IPS-18a (cell line): ENCODE data around the gene PNP.
"Not testable (repeated sequence)": the region's sequence is repeated elsewhere in the genome, so short reads cannot be mapped to it uniquely, and the experiment has no call there.

Experiments
- H3K27ac ChIP-seq: one replicate; pipeline ENCODE4 v1.5.1; 2013; ENCODE audit warnings: low read length
- H3K27me3 ChIP-seq: one replicate; pipeline ENCODE4 v1.6.1; 2013; ENCODE audit warnings: mild to moderate bottlenecking, low read length; ENCODE audit not compliant: control insufficient read depth, insufficient read depth
- H3K36me3 ChIP-seq: one replicate; pipeline ENCODE4 v1.6.1; 2013; ENCODE audit warnings: low read depth, low read length; ENCODE audit not compliant: control insufficient read depth
- H3K4me1 ChIP-seq: one replicate; pipeline ENCODE4 v1.6.1; 2013; ENCODE audit warnings: low read depth, low read length; ENCODE audit not compliant: control insufficient read depth
- H3K4me3 ChIP-seq: one replicate; pipeline ENCODE4 v1.5.1; 2013; ENCODE audit warnings: low read length
- H3K9ac ChIP-seq: one replicate; pipeline ENCODE4 v1.6.1; 2013; ENCODE audit warnings: mild to moderate bottlenecking, low read length, moderate library complexity
- H3K9me3 ChIP-seq: one replicate; pipeline ENCODE4 v1.6.1; 2013; ENCODE audit warnings: low read depth, low read length; ENCODE audit not compliant: control insufficient read depth

The PNP gene

DNA sequence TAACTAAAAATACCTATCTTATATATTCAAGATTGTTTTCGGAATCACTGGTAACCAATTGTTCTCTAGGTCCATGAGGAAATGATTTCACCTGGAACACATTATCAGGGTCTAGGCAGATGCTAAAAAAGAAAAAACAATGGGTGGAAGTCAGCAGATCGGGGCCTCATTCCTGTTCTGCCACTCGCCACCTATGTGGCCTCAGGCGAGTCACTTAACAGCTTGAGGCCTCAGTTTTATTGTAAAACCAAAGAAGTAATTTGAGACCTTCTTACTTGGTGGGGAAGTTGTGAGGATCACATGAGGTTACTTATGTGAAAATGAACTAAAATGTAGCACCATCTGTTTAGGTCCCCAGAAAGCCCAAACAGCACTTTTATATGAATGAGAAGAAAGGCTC, 29.9 kb downstream of the PNP start:
- Histone ChIP-seq H3K4me3 (peak overlapping the region; percentile 5), H3K27me3 (no peaks in the 10 kb centered on the region), H3K36me3 (no peaks in the 10 kb centered on the region), H3K9ac (no peak overlapping the region), H3K9me3 (no peaks in the 10 kb centered on the region), H3K4me1 (peaks cover 12% of the 10 kb centered on the region), H3K27ac (no peak overlapping the region)

DNA sequence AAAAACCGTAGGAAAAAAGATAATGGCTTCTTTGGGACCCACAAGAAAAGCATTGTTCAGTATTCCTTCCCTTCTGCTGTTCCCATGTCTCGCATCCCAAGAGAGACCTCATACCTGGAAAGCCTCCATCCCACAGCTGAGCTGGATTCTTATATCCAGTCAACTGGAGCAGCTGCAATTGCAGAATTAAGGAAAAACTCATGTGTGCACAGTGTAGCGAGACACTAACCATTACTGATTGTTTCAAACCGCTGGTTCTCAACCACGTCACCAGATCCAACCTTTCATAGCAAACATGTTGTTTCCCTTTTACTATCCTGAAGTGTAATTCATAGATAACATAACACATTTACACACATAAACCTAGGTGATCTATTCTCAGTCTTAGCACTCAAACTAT, 30.7 kb downstream of the PNP start:
- peaks cover 12% of the 10 kb centered on the region for H3K4me1 ChIP-seq

DNA sequence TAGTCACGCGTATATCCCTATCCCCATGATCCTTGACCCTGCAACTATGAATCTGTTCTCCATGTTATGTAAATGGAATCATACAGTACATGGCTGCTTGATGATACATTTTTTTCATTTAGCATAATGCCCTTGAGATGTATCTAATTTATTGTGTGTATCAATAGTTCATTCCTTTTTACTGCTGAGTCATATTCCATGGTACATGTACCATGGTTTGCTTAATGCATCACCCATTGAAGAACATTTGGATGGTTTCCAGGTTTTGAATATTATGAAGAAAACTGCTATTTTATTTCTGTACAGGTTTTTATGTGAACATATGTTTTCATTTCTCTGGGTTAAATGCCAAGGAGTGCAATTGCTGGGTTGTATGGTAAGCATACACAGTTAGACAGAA, 32.1 kb downstream of the PNP start:
- no peak overlapping the region for H3K9ac ChIP-seq
- H3K36me3 ChIP-seq, result no peaks in the 10 kb centered on the region
- H3K27ac ChIP-seq, result no peak overlapping the region
- no peaks in the 10 kb centered on the region for H3K27me3 ChIP-seq
- peaks cover 12% of the 10 kb centered on the region for H3K4me1 ChIP-seq
- H3K9me3 ChIP-seq, result no peaks in the 10 kb centered on the region
- H3K4me3 ChIP-seq, result no peak overlapping the region

More for the DNA sequence above, 30.7 kb downstream of the PNP start:
- H3K36me3 ChIP-seq, result no peaks in the 10 kb centered on the region
- no peaks in the 10 kb centered on the region for H3K27me3 ChIP-seq
- no peak overlapping the region for H3K27ac ChIP-seq
- no peak overlapping the region for H3K4me3 ChIP-seq
- H3K9ac ChIP-seq, result no peak overlapping the region
- no peaks in the 10 kb centered on the region for H3K9me3 ChIP-seq

DNA sequence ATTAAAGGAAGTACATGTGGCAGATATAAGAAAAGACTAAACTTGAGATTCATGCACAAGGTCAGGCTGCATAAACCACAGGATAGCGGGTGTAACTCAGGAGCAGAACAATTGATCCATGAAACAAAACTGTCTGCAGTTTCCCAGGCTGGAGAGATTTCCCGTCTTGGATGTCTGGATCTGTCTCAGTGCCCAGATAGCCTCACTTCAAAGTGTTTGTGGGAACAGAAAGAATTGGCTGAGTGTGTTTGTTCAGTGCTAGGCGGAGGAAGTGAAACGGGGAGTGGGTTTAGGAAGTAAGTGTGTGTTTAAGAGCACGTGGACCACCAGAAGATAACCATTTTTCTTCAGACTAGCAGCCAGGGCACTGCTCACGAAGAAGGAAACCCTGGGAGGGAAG, 34.7 kb downstream of the PNP start:
- peaks cover 8% of the 10 kb centered on the region for H3K4me1 ChIP-seq
- no peak overlapping the region for H3K27ac ChIP-seq
- H3K36me3 ChIP-seq, result no peaks in the 10 kb centered on the region
- H3K9me3 ChIP-seq, result no peaks in the 10 kb centered on the region
- no peaks in the 10 kb centered on the region for H3K27me3 ChIP-seq
- H3K4me3 ChIP-seq, result no peak overlapping the region
- H3K9ac ChIP-seq, result no peak overlapping the region

DNA sequence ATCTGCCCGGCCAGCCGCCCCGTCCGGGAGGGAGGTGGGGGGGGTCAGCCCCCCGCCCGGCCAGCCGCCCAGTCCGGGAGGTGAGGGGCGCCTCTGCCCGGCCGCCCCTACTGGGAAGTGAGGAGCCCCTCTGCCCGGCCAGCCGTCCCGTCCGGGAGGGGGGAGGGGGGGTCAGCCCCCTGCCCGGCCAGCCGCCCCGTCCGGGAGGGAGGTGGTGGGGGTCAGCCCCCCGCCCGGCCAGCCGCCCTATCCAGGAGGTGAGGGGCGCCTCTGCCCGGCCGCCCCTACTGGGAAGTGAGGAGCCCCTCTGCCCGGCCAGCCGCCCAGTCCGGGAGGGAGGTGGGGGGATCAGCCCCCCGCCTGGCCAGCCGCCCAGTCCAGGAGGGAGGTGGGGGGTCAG, 37.1 kb downstream of the PNP start:
- not testable (repeated sequence) for H3K27me3 ChIP-seq, H3K4me1 ChIP-seq, H3K9me3 ChIP-seq, H3K4me3 ChIP-seq, H3K27ac ChIP-seq, H3K9ac ChIP-seq, H3K36me3 ChIP-seq

DNA sequence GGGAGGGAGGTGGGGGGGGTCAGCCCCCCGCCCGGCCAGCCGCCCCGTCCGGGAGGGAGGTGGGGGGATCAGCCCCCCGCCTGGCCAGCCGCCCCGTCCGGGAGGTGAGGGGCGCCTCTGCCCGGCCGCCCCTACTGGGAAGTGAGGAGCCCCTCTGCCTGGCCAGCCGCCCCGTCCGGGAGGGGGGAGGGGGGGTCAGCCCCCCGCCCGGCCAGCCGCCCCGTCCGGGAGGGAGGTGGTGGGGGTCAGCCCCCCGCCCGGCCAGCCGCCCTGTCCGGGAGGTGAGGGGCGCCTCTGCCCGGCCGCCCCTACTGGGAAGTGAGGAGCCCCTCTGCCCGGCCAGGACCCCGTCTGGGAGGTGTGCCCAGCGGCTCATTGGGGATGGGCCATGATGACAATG, 37.5 kb downstream of the PNP start:
- H3K36me3 ChIP-seq, H3K9me3 ChIP-seq, H3K9ac ChIP-seq, H3K4me1 ChIP-seq, H3K27ac ChIP-seq, H3K27me3 ChIP-seq, H3K4me3 ChIP-seq: not testable (repeated sequence)

DNA sequence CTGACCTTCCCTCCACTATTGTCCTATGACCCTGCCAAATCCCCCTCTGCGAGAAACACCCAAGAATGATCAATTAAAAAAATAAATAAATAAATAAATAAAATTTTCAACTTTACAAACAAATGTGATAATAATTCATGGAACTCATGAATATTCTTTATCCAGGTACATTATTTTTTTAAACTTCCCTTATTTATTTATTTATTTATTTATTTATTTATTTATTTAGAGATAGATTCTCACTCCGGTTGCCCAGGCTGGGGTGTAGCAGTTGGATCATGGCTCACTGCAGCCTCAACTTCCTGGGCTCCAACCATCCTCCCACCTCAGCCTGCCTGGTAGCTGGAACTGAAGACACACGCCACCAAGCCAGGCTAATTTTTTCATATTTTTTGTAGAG, 38.3 kb downstream of the PNP start:
- H3K4me1 ChIP-seq, H3K27me3 ChIP-seq, H3K9me3 ChIP-seq, H3K36me3 ChIP-seq, H3K4me3 ChIP-seq, H3K9ac ChIP-seq, H3K27ac ChIP-seq: not testable (repeated sequence)

DNA sequence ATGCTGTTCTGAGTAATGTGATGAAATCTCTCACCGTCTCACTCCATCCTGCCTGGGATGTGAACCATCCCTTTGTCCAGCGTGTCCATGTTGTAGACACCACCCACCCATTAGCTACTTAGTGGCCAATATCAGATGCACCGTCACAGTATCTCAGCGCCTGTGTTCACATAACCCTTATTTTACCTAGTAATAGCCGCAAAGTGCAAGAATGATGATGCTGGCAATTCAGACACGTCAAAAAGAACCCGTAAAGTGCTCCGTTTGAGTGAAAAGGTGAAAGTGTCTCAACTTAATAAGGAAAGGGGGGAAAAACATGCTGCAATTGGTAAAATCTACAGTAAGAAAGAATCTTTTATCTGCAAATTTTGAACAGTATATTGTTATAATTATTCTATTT, 39.2 kb downstream of the PNP start:
- Histone ChIP-seq H3K36me3 (no peaks in the 10 kb centered on the region), H3K27ac (no peak overlapping the region), H3K9ac (no peak overlapping the region), H3K4me3 (no peak overlapping the region), H3K4me1 (no peaks in the 10 kb centered on the region), H3K27me3 (no peaks in the 10 kb centered on the region), H3K9me3 (no peaks in the 10 kb centered on the region)

DNA sequence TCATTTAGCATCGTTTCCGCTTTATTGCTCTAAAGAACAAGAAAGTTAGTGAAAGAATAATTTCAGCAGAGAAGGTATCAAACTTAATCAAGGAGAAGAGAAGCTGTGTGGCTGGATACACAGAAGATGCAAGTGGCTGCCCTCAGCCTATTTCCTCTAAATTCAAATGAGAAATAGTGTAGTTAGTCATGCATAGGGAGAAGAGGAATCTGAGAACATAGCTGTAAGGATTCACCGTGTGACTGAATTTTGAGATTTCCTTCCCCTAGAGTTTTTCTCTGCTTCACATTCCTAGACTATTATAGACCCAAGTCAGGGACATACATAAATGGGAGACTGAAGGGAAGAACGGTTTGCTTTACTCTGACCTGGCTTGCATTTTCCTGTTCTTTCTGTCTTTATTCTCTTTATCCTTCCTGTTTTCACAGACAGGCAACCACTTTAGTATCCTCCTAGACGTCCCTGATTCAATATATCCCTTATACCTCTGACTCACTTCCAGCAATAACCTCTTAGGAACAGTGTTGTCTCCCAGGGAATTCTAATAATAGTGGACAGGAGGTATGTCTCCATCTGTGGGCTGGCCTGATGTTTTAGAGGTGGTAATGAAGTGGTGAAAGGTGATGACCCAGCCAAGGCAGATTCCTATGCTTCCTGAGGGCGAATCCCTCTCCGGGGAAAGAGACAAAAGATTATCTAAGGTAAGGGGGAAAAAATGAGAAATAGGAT, 43.1 kb downstream of the PNP start:
- no peaks in the 10 kb centered on the region for H3K27me3 ChIP-seq
- H3K36me3 ChIP-seq, result no peaks in the 10 kb centered on the region
- no peak overlapping the region for H3K27ac ChIP-seq
- H3K4me3 ChIP-seq, result no peak overlapping the region
- H3K9me3 ChIP-seq, result no peaks in the 10 kb centered on the region
- H3K9ac ChIP-seq, result no peak overlapping the region
- no peaks in the 10 kb centered on the region for H3K4me1 ChIP-seq

DNA sequence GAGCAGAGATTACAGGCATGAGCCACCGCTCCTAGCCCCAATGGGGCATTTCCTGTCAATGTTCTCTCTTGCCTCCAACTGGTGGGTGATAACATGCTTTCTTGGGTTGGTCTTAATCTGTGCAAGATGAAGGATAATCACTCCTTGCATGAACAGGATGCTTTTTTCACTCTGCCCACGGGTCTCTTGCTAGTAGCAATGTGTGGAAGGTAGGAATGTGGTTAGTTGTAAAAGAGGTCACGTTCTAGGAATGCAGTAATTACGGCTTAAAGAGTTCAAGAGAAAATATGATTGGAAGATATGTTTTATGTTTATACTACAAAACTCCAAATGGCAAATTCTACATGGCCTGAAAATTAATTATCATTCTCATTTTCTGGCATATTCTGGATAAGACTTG, 46.6 kb downstream of the PNP start:
- no peaks in the 10 kb centered on the region for H3K36me3 ChIP-seq
- no peak overlapping the region for H3K27ac ChIP-seq
- no peaks in the 10 kb centered on the region for H3K27me3 ChIP-seq
- no peaks in the 10 kb centered on the region for H3K4me1 ChIP-seq
- no peaks in the 10 kb centered on the region for H3K9me3 ChIP-seq
- no peak overlapping the region for H3K4me3 ChIP-seq
- H3K9ac ChIP-seq, result no peak overlapping the region

DNA sequence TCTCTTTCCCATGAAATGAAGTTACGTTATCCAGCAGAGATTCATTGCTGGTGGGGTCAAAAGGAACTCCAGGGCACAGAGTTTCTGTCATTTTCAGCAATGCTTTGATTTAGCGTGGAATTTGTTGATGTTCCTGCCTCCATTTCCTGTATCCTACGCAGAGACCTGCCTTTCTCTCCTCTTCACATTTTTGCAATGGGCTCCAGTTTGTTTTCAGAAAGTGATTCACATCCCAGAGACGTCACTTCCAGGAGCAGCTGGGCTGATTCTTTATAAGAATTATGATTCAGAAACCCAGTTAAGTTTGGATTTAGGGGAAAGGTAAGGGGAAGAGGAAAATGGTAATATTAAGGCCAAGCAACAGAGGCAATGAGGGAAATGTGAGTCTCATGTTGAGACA, 47.7 kb downstream of the PNP start:
- Histone ChIP-seq H3K27me3 (no peaks in the 10 kb centered on the region), H3K4me1 (no peaks in the 10 kb centered on the region), H3K36me3 (no peaks in the 10 kb centered on the region), H3K9me3 (no peaks in the 10 kb centered on the region), H3K4me3 (no peak overlapping the region), H3K9ac (no peak overlapping the region), H3K27ac (no peak overlapping the region)

DNA sequence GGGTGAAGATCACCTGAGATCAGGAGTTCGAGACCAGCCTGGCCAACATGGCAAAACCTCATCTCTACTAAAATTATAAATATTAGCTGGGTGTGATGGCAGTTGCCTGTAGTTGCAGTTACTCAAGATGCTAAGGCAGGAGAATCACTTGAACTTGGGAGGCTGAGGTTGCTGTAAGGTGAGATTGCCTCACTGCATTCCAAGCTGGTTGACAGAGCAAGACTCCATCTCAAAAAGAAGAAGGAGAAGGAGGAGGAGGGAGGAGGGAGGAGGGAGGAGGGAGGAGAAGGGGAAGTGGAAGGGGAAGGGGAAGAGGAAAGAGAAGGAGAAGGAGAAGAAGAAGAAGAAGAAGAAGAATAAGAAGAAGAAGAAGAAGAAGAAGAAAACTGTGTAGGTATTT, 53.1 kb downstream of the PNP start:
- no peaks in the 10 kb centered on the region for H3K4me1 ChIP-seq
- no peak overlapping the region for H3K9ac ChIP-seq
- no peaks in the 10 kb centered on the region for H3K36me3 ChIP-seq
- H3K27me3 ChIP-seq, result no peaks in the 10 kb centered on the region
- H3K4me3 ChIP-seq, result no peak overlapping the region
- H3K27ac ChIP-seq, result no peak overlapping the region
- H3K9me3 ChIP-seq, result no peaks in the 10 kb centered on the region
